Stimulated activated CD4-positive, alpha-beta T cell treated with anti-CD3 and anti-CD28 coated beads, Interleukin-12 subunit alpha, Interleukin-12 subunit beta, amount 100 ng/mL, for 24 hours (primary cell): Measurements from ENCODE around the gene EXOC3L1.

ENCODE experiments used
- DNase-seq, 2 experiments: peaks; one replicate each; pipeline ENCODE4 v3.0.0-alpha.2; 2020; ENCODE audit warnings: low read depth in 2 of 2

Gene EXOC3L1

DNA sequence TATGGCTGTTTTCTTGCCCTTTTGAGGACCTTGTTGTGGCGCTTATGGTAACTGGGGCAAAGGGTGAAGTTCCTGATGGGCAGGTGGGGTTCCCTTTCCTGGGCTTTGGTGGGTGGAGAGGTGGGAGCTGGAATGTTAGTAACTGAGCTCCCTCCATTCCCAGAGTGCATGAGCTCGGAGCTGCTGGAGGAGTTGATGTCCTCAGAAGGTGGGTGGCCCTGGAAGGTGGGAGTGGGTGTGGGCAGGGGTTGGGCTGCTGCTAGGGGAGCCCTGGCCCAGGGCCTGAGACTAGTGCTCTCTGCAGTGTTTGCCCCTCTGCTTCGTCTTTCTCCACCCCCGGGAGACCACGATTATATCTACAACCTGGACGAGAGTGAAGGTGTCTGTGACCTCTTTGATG lies 7.8 kb upstream of the EXOC3L1 start:
- no peak for DNase-seq

DNA sequence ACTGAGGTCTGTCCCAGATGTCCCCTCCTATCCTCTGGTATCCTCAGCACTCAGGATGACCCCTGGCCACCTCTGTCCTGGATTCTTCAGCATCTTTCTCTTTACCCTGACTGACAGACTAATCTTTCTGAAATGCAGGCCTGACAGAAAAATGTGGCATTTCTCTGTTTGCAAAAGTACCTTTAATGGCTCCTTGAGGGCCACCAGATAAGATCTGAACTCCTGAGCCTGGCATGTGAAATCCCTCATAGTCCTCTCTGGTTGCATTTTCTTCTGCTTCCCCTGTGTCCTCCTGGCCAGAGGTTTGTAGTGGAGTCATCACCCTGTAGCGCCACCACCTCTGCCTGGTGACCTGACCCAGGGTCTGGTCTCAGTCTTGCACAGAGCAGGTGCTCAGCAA lies 6.9 kb upstream of the EXOC3L1 start:
- DNase-seq = no peak

DNA sequence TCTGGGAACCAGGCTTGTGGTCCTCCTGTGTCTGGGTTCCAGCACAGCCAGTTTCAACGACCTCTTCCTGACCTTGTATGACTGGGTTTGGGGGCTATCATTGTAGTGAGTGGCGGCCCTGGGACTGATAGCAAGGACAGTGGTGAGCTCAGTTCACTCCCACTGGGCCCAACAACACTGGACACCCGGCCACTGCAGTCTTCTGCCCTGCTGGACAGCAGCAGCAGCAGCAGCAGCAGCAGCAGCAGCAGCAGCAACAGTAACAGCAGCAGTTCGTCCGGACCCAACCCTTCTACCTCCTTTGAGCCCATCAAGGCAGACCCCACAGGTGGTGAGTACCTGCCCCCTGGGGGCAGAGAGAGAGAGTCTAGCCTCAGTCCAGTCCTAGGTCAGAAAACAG lies 5.7 kb upstream of the EXOC3L1 start:
- DNase-seq = no peak

DNA sequence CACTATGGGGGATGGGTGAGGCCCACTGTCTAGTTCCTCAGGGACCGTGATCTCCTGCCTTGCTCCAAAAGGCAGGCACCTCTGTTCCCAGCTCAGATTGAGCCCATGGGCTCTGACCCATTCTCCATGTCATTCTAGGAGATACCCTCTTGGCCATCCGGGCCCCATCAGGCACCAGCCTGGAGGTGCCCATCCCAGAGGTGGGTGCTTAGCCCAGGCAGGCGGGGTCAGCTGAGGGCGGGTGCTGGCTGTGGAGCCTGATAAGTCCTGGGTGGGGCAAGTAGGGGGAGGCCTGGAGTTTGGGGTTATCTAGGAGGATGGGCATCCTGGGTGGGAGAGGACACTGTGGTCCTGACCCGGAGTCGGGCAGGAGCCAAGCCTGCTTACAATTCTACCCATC lies 4.3 kb upstream of the EXOC3L1 start:
- DNase-seq = no peak

DNA sequence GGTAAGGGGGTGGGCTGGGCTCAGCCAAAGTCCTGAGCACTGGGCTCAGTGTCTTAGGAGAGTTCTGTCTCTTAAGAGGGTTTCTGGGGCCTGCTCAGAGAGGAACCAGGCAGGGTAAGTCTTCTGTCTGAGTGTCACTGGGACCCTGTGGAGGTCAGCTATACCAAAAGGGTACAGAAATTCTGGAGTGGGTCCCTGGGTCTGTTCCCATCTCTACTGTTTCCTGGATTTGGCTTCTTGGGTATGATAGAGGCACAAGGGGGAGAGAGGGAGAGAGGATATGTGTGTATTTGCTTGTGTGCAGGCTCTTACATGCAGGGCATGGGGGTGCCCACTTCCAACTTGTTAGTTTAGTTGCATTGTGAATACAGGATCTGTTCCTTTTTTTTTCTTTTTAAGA lies 3.6 kb upstream of the EXOC3L1 start:
- DNase-seq = no peak

DNA sequence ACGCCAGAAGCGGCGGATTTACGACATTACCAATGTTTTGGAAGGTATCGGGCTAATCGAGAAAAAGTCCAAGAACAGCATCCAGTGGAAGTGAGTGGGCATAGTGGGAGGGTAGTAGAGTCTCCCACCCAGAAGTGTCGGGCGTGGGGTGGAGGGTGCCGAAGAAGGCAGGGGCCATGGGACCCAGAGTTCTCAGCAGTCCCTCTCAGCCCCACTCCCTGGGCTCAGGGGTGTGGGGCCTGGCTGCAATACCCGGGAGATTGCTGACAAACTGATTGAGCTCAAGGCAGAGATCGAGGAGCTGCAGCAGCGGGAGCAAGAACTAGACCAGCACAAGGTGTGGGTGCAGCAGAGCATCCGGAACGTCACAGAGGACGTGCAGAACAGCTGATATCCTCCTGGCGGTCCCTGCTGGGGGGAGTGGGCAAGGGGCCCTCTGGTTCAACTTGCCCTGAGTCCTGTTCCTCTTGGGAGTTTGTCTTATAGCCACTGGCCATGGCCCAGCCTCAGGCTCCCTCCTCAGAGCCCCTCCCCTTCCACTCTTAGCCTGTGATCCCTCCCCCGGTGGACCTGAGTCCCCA lies 2.9 kb upstream of the EXOC3L1 start:
- no peak for DNase-seq

DNA sequence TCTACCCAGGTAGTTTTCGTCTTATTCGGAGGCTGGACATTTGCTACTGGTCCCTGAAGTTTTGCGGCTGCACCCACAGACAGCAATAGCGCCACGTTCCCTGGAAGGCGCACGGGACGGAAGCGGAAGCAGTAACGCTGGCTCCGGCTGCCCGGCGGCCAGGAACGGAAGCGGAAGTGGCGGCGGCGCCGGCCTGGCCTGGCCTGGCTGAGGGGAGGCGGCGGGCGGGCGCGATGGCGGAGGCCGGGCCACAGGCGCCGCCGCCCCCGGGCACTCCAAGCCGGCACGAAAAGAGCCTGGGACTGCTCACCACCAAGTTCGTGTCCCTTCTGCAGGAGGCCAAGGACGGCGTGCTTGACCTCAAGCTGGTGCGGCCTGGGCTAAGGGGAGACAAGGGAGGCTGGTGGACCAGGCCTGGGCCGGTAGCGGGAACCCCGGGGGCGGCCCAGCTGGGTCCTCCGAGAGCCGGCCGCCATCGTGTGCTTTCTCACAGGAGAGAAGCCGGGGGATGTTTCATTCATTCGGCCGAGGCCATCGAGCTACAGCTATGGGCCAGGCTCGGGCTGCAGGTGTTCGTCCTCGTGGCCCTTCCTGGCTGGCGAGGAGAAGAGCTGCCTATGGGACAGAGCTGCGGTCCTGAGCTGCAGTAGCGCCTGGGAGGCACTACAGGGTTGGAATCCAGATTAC lies 2.2 kb upstream of the EXOC3L1 start, which contains the start of gene E2F4:
E2F4 (plus strand) TSS at position 161 of the 687 bp plus-strand sequence; CDS start at position 234, 73 bp downstream.
- peak; percentile 79 to 86 for DNase-seq

DNA sequence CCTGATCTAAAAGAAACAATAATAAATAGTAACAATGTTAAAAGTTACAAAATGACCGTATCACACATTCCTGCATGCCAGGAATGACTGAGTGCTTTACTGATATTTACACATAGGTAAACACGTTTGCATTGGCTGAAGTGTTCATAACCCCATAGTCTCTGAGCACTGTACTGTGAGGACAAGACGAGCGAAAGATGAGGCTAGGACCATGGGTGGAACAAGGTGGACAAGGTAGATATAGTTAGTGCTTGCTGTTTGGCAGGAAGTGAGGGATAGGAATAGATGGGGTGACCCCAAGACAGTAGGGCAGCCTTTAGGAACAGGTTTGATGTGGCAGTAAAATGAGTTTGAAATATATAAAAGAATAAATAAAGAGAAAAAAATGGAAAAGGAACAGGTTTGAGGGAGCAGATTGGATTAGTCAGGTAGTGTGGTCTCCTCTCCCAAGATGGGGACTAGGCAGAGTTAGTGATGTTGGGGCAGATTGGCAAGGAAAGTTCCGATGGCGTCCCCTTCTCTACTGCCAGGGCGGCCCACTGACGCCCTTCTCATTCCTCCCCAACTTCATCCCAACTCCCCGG lies 1.6 kb upstream of the EXOC3L1 start:
- DNase-seq = no peak

DNA sequence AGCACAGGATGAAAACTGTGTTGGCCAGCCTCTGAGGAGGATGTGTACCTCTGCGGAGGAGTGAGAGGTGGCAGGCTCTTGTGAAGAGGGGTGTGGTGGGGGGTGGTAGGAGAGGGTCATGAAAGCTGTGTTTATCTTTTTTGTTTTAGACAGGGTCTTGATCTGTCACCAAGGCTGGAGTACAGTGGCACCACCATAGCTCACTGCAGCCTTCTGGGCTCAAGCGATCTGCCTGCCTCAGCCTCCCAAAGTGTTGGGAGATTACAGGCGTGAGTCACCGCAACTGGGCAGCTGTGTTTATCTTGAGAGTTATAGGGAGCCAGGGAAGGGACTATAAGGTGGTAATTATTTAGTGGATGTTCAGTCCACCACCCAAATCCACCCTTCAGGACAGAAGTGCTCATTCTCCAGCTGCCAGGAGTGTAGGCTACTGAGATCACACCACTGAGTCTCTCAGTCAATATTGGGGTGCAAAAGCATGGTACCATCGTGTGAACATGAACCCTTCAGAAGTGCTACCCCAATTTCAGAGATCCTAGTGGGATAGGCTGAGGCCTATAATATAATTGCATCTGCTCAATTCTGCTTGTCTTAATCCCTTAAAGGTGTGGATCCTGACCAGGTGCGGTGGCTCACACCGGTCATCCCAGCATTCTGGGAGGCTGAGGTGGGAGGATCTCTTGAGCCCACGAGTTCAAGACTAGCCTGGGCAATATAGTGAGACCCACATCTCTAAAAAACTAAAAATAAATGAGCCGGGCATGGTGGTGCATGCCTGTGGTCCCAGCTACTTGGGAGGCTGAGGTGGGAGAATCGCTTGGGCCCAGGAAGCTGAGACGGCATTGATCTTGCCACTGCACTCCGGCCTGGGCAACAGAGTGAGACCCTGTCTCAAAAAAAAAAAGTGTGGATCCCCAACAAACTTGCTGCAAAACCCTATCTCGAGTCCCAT lies 788 bp upstream of the EXOC3L1 start:
- DNase-seq = no peak

DNA sequence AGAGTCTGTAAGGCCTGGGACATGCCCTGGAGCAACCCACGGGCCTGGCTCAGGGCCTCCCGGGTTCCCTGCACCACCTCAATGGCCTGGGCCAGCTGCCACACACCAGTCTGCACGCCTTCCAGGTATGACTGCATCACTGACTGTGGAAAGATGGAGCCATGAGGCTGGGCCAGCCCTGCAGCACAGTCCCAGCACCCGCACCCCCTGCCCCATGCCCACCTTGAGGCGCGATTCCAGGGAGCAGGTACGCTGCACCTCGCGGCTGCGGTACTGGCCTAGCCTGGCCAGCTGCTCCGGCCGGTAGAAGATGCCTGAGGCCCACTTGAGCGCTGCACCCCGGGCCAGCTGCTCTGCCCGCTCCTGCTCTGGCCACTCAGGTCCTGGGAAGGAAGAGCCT lies 1.1 kb downstream of the EXOC3L1 start:
- no peak for DNase-seq

DNA sequence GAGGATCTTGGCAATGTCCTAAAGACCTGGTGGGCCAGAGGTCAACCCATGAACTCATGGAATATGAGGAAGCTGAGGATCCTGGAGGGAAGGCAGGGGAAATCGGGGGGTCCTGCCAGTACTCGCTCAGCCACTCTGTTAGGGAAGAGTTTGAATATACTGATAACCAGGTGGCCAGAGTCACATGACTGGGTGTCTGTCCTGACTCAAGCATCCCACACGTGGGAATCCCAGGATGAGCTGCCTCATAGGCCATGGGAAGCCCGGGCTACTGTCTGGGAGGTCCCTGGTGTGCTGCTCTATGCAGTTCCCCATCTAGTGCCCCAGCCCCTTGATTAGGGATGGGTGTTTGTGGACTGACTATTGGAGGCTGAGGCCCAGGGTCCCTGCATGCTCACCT lies 1.6 kb downstream of the EXOC3L1 start:
- no peak for DNase-seq

DNA sequence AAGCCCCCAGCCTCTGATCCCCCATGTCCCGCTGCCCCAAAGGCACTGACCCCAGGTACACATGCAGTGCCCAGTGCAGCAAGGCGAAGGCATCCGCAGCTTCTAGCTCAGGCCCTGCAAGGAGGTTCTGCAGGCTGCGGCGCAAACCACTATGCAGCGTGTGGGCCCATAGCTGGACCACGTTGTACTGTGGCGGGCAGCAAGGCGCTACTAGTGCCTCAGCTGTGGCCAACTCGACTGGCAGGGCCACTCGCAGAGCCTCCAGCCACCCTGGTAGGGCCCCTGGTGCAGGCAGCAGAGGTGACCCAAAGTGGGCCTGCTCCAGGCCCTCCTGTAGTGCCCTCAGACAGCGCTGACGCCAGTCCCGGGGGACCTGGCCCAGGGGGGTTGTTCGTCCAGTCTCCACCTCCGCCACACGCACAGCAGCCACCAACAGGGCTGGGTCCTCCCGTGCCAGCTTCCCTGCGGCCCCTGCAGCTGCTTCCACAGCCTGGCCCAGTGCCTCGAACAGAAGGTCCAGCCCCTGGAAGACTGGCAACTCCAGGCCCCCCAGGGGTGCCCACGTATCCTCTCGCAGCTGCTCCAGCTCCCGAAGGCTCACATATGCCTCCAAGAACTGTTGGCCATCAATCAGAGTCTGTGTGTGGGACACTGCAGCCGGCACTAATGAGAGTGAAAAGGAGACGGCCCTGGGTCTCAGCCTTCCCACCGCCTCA lies 2.6 kb downstream of the EXOC3L1 start:
- DNase-seq = no peak

DNA sequence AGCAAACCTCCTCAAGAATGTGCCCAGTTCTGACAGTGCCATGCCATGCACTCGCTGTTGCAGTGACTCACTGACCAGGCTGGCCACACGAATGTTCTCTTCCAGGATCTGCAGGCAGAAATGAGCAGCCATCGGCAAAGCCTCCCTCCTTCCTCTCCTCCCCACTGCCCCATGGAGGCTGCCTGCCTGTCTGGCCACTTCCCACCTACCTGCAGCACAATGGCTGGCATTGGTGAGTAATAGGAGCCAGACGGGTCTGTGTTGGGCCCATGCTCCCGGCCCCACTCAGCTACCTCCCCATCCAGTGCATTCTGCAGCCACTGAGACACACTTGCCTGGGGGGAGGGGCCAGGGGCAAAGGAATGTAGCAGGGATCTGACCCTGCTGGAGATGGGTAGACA lies 3.4 kb downstream of the EXOC3L1 start:
- DNase-seq = no peak

DNA sequence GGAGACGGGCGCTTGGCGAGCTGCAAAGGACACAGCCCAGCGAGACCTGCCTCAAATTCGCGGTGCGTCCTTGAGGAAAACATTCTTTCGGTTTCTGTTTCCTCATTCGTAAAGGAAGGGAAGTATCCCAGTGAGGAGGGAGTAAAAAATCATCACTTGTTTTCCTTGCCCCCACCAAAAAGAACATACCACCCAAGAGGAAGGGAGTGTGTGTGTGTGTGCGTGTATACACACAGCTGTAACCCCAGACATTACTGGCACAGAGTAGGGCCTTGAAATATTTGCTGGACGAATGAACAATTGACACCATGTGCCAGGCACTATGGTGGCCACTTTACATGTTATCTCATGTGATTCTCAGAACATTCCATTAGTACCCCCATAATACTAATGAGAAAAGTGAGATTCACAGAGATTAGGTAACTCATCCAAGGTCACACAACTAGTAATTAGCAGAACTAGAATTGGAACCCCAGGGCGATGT lies 4.2 kb downstream of the EXOC3L1 start:
- no peak for DNase-seq

DNA sequence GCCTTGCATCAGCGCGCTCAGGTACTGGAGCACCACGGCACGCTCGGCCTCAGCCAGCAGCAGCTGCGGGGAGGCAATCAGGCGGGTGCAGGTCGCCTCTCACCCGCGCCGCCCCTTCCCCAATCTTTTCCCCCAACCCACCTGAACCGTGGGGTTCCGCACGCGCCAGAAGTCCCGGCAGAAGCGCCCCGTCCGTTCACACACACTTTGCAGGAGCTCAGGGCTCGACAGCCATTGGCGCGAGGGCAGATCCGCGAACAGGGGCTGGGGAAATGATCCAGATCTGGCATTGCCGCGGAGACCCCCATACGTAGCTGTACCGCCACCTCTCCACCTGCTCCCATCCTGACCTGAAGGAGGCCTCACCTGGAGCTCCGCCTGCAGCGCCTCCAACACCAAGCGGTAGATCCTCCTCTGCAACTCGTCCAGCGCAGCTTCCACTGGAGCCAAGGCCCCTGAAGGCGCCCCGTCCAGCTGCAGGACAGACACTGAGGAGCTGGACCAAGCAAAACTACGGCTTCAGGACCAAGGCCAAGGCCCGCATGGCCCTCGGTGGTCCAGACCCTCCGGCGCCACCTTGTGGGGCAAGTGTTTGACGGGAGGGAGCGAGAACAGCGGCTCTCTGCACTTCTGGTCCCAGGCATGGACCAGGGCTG lies 4.8 kb downstream of the EXOC3L1 start:
- peak; percentile 65 to 84 for DNase-seq

DNA sequence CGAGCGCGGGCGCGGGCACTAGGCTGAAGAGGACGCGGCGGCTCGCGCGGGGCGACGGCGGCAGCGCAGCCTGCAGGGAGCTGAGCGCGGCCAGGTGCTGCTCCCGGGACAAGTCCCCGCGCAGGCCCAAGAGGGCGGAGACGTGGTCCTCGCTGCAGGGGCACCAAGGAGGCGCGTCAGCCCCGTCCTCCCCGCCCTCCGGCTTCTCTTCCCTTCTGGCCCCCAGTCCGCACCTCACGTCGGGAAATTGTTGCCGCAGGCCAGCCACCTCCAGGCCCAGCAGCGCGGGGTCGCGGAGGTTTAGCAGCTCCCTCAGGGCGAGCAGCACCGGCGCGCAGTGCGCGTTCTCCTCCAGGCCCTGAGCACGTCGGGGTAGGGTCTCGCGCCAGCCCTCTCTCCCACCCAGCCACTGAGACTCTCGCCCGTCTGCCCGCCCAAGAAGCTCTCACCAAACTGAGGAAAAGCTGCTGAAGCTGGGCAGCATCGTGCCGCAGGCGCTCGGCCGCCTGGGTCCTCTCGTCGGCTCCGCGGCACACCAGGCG lies 5.4 kb downstream of the EXOC3L1 start:
- DNase-seq = no peak

DNA sequence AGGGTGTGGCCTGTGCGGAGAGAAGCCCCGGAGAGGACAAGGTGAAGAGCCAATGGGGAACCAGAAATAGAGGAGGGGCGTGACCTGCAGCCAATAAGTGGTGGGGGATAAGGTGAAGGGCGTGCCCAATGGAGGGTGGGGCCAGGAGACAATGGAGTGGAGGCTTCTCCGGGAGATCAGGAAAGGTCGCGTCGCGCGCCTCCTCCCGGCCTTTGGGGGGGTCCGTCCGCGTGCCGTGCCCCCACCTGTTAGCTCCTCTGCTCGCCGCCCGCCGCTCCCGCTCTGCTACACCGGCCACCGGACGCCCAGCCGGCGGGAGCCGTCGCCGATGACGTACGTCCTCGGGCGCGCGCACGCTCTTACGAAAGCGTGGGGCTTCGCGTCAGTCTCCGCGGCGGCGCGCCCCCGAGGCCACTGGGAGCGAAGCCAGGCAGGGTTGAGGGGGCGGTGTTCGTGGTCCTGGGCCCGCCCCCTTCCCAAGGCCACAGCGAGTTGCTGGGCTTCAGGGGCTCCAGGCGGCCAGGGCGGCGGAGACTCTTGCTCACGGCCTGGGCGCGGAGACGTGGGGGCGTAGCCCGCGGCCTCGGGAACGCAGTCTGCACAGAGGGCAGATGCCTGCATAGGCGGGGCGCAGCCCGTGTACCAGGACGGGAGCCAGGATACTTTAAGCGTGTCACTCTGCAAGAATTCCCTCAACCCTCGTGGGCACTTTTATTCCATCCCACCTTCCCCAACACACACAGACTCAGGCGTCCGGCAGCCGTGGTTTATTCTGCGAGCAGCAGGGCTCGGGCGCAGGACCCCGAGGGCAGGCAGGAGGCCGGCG lies 6.1 kb downstream of the EXOC3L1 start, which contains the start of gene MATCAP1:
MATCAP1 (minus strand) TSS at position 337 of the 826 bp plus-strand sequence. CDS start 3,353 bp downstream, outside the sequence.
- peak; percentile 84 to 95 for DNase-seq

DNA sequence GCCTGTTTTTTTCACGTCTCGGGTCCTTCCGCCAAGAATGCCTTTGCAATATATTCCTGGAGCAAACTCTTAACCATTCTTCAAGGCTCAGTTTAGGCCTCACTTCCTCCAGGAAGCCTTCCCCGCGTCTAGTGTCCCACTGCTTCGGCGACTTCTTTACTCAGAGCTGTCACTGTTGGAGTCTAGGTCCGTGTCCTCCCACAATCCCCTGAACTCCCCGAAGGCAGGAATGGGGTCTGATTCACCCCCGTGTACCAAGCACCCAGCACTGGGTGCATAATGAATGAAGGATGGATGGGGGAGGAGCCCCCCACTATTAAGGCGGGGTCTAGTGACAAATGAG lies 6.7 kb downstream of the EXOC3L1 start:
- no peak for DNase-seq

DNA sequence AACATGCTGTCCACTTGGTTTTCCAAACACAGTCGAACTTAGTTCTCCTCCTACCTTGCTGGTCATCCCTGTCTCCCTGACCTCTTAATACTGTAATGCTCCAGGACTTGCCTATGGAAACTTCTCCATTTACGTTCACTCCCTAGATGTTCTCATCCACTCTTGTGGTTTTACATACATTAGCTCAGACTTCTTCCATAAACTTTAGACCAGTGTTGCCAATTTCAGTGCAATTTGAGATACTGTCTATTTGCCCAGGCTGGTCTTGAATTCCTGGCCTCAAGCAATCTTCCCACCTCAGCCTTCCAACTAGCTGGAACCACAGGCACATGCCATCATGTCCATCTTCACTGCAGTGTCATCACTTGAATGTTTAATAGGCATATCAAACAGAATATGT lies 7.6 kb downstream of the EXOC3L1 start:
- no peak for DNase-seq

DNA sequence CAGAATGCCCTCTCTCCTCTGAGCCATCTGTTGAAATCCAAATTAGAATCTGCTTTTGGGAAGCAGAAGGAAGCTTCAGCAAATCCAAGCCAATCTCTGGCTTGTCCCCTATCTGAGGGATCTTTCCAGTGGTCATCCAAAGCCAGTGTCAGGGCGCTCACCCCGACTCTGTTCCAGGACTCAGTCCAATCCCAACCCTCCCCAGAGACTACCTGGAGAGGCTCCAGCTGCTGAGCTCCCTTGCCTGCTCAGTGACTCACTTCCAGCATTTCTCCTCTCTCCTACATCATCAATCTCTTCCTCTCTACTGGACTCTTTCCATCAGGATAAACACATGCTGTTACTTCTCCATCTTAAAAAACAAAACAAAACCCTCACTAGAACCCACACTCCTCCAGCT lies 8.6 kb downstream of the EXOC3L1 start:
- no peak for DNase-seq
